SK-N-SH (cell line): Measurements from ENCODE around the gene DCST1. TPM values are rescaled to one million over a fixed set of nuclear protein-coding genes. Genes with fewer than 3 reads are reported as not detected.

Experiments
- CTCF ChIA-PET: fragments of 300-600, 350-600 bp; formaldehyde crosslinking; extraction: SDS; loops from one replicate; lab custom pipeline; 2021; lab: Yijun Ruan, JAX
- POLR2A ChIA-PET: fragments of 350-600 bp; sonication (Branson Sonifier 250); formaldehyde crosslinking; extraction: SDS; loops from one replicate; lab custom pipeline; 2020; ENCODE audit warnings: antibody characterized with exemption, inconsistent platforms; lab: Yijun Ruan, JAX
- DNase-seq: peaks from one replicate; pipeline ENCODE4 v3.0.0; 2012
- H2AFZ ChIP-seq: fragments of 200-600 bp; sonication (generic); 2 replicates; pipeline ENCODE4 v1.8.1; 2016; ENCODE audit warnings: antibody characterized with exemption, mild to moderate bottlenecking, low read depth
- H3F3A ChIP-seq: fragments of 200-600 bp; sonication (generic); replicated peaks from 2 replicates; pipeline ENCODE3; 2016; ENCODE audit warnings: antibody characterized with exemption, mild to moderate bottlenecking; ENCODE audit not compliant: insufficient read depth
- H3K27ac ChIP-seq, 2 experiments: fragments of 200-500 bp in 1 of 2; fragments of 200-600 bp in 1 of 2; sonication (Bioruptor generic) in 1 of 2; sonication (generic), shearing (Covaris generic) in 1 of 2; 2 replicates each; pipeline versions ENCODE4 v1.5.1 to v1.6.1; 2014 to 2016; ENCODE audit warnings: low read depth in 2 of 2, inconsistent platforms in 1 of 2, low read length in 1 of 2, mild to moderate bottlenecking in 1 of 2, mixed read lengths in 1 of 2
- H3K27me3 ChIP-seq: fragments of 200-600 bp; sonication (generic), shearing (Covaris generic); 2 replicates; pipeline ENCODE4 v1.6.1; 2016; ENCODE audit warnings: mixed run types; ENCODE audit not compliant: insufficient read depth
- H3K36me3 ChIP-seq, 2 experiments: fragments of 200-500 bp in 1 of 2; fragments of 200-600 bp in 1 of 2; sonication (Bioruptor generic) in 1 of 2; sonication (generic) in 1 of 2; replicated peaks in 1 of 2; 2 replicates each; pipeline versions ENCODE3 to v1.5.1; 2014 to 2016; ENCODE audit warnings: low read length in 1 of 2, mild to moderate bottlenecking in 1 of 2; ENCODE audit not compliant: insufficient read depth in 2 of 2, control insufficient read depth in 1 of 2
- H3K4me1 ChIP-seq, 2 experiments: fragments of 200-500 bp in 1 of 2; fragments of 200-600 bp in 1 of 2; sonication (Bioruptor generic) in 1 of 2; sonication (generic), shearing (Covaris generic) in 1 of 2; 2 replicates each; pipeline versions ENCODE4 v1.5.1 to v1.6.1; 2014 to 2016; ENCODE audit warnings: low read depth in 1 of 2, low read length in 1 of 2, mixed run types in 1 of 2; ENCODE audit not compliant: insufficient read depth in 2 of 2, control insufficient read depth in 1 of 2
- H3K4me2 ChIP-seq: fragments of 200-600 bp; sonication (generic), shearing (Covaris generic); 2 replicates; pipeline ENCODE4 v1.6.1; 2017; ENCODE audit warnings: mixed run types
- H3K4me3 ChIP-seq, 2 experiments: fragments of 200-500 bp in 1 of 2; fragments of 200-600 bp in 1 of 2; sonication (Bioruptor generic) in 1 of 2; sonication (generic), shearing (Covaris generic) in 1 of 2; 2 replicates each; pipeline versions ENCODE4 v1.5.1 to v1.8.1; 2014 to 2016; ENCODE audit warnings: low read depth in 2 of 2, inconsistent platforms in 1 of 2, low read length in 1 of 2, mild to moderate bottlenecking in 1 of 2, mixed read lengths in 1 of 2, moderate library complexity in 1 of 2
- H3K79me2 ChIP-seq: fragments of 200-600 bp; sonication (generic); 2 replicates; pipeline ENCODE4 v1.8.1; 2017; ENCODE audit warnings: mild to moderate bottlenecking; ENCODE audit not compliant: insufficient read depth
- H3K9ac ChIP-seq: fragments of 200-600 bp; sonication (generic); 2 replicates; pipeline ENCODE4 v1.6.1; 2017; ENCODE audit warnings: mixed run types
- H3K9me2 ChIP-seq: fragments of 200-600 bp; sonication (generic); 2 replicates; pipeline ENCODE4 v1.6.1; 2017; ENCODE audit warnings: mixed run types
- H3K9me3 ChIP-seq: fragments of 200-600 bp; sonication (generic); 2 replicates; pipeline ENCODE4 v1.6.1; 2017; ENCODE audit warnings: mixed run types, mild to moderate bottlenecking, moderate library complexity
- H4K20me1 ChIP-seq: fragments of 200-600 bp; sonication (generic); 2 replicates; pipeline ENCODE4 v1.6.1; 2017; ENCODE audit warnings: mild to moderate bottlenecking, mixed run types; ENCODE audit not compliant: insufficient read depth
- CTCF ChIP-seq: fragments of 200-600 bp; sonication (generic); IDR thresholded peaks from 2 replicates; pipeline ENCODE4 v1.6.1; 2017; ENCODE audit warnings: antibody characterized with exemption, mild to moderate bottlenecking, moderate library complexity
- EZH2phosphoT487 ChIP-seq: fragments of 200-600 bp; sonication (generic); IDR thresholded peaks from 2 replicates; pipeline ENCODE4 v1.6.1; 2017; ENCODE audit warnings: low read depth, mixed run types, mild to moderate bottlenecking, antibody characterized with exemption, moderate library complexity, borderline replicate concordance
- FOSL2 ChIP-seq: IDR thresholded peaks from 2 replicates; pipeline ENCODE4 v1.4.0; 2012; ENCODE audit warnings: low read depth, mild to moderate bottlenecking, moderate library complexity, borderline replicate concordance
- FOXM1 ChIP-seq: IDR thresholded peaks from 2 replicates; pipeline ENCODE4 v1.4.0; 2012; ENCODE audit warnings: low read depth, mild to moderate bottlenecking
- GATA2 ChIP-seq: sonication (generic); formaldehyde crosslinking; IDR thresholded peaks from 2 replicates; pipeline ENCODE4 v1.5.0; 2020; ENCODE audit warnings: mild to moderate bottlenecking, missing genetic modification reagents
- JUND ChIP-seq: IDR thresholded peaks from 2 replicates; pipeline ENCODE4 v1.4.0; 2012
- MAX ChIP-seq: IDR thresholded peaks from 2 replicates; pipeline ENCODE4 v1.4.0; 2012; ENCODE audit warnings: low read depth
- MEF2A ChIP-seq: IDR thresholded peaks from 2 replicates; pipeline ENCODE4 v1.4.0; 2012; ENCODE audit warnings: low read depth, borderline replicate concordance
- MXI1 ChIP-seq: IDR thresholded peaks from 2 replicates; pipeline ENCODE4 v1.6.1; 2012; ENCODE audit warnings: mild to moderate bottlenecking, low read depth, low read length, improper control_type of control experiment
- NFIC ChIP-seq: IDR thresholded peaks from 2 replicates; pipeline ENCODE4 v1.4.0; 2012; ENCODE audit warnings: borderline replicate concordance
- RAD21 ChIP-seq: IDR thresholded peaks from 2 replicates; pipeline ENCODE4 v1.6.1; 2012; ENCODE audit warnings: mild to moderate bottlenecking, low read length
- RFX5 ChIP-seq: IDR thresholded peaks from 2 replicates; pipeline ENCODE4 v1.6.1; 2012; ENCODE audit warnings: mild to moderate bottlenecking, improper control_type of control experiment, low read length
- SIN3A ChIP-seq: IDR thresholded peaks from 2 replicates; pipeline ENCODE4 v1.6.1; 2012; ENCODE audit warnings: low read depth, mild to moderate bottlenecking, low read length, moderate library complexity, borderline replicate concordance
- SMC3 ChIP-seq: IDR thresholded peaks from 2 replicates; pipeline ENCODE4 v1.6.1; 2012; ENCODE audit warnings: low read depth, low read length, improper control_type of control experiment
- TCF12 ChIP-seq: IDR thresholded peaks from 2 replicates; pipeline ENCODE4 v1.4.0; 2012
- TEAD4 ChIP-seq: IDR thresholded peaks from 2 replicates; pipeline ENCODE4 v1.4.0; 2012; ENCODE audit warnings: mild to moderate bottlenecking, borderline replicate concordance; ENCODE audit not compliant: insufficient read depth
- USF1 ChIP-seq: IDR thresholded peaks from 2 replicates; pipeline ENCODE4 v1.4.0; 2012; ENCODE audit warnings: low read depth, borderline replicate concordance
- USF2 ChIP-seq: fragments of 150-350 bp; IDR thresholded peaks from 2 replicates; pipeline ENCODE4 v1.6.1; 2017; ENCODE audit warnings: antibody characterized with exemption, low read length, low read depth, borderline replicate concordance
- YY1 ChIP-seq: IDR thresholded peaks from 2 replicates; pipeline ENCODE4 v1.4.0; 2012; ENCODE audit warnings: low read depth, mild to moderate bottlenecking
- WGBS: methylation state at CpG from one replicate; pipeline ENCODE4 v1.1.6; 2017; ENCODE audit warnings: low lambda C conversion rate; 5-methylcytosine and 5-hydroxymethylcytosine counted together
- polyA plus RNA-seq, 3 experiments: library from polyadenylated mRNA; depleted of rRNA; stranded (reverse); fragments of >200 nt; gene quantifications; 2 replicates each; pipeline ENCODE4 v1.2.3, GENCODE V29; 2012

DCST1 gene
- polyA plus RNA-seq, 1 of the 3 experiments (the other 2 are of a cell fraction) = not detected

GRCh38 chr1:155030899-155031298 lies 2.7 kb upstream of the DCST1 start:
- H2AFZ ChIP-seq = no peak overlapping the region
- H3K9ac ChIP-seq = no peak overlapping the region
- no peak overlapping the region for H3K4me3 ChIP-seq
- H3K27ac ChIP-seq = no peak overlapping the region
- 70% methylated on average over 7 of the region's 11 CpGs for WGBS
- ChIA-PET POLR2A (no interaction called here), CTCF (interaction anchor here (0.9 to 26.0 kb wide), 5 partner anchors 13 to 37 kb away, joined by 3 to 573 read pairs (median 12); partner anchors contain the start of genes EFNA3 and EFNA4)
- H3F3A ChIP-seq = no peaks in the 10 kb centered on the region
- H3K9me3 ChIP-seq = no peaks in the 10 kb centered on the region
- no peak overlapping the region for H3K4me2 ChIP-seq
- TF ChIP-seq YY1 (no peak), FOSL2 (no peak), MEF2A (no peak), EZH2phosphoT487 (no peak), MAX (no peak), TCF12 (no peak), NFIC (no peak), CTCF (no peak), RAD21 (no peak), USF1 (no peak), SMC3 (no peak), TEAD4 (no peak), GATA2 (CRISPR knock-in tag) (no peak)
- no peaks in the 10 kb centered on the region for H3K36me3 ChIP-seq
- no peaks in the 10 kb centered on the region for H3K79me2 ChIP-seq
- H3K27me3 ChIP-seq = no peaks in the 10 kb centered on the region
- DNase-seq = no peak
- H3K9me2 ChIP-seq = no peaks in the 10 kb centered on the region
- no peaks in the 10 kb centered on the region for H4K20me1 ChIP-seq
- H3K4me1 ChIP-seq = no peaks in the 10 kb centered on the region

- ChIA-PET CTCF (interaction anchor here (0.9 to 26.0 kb wide), 6 partner anchors 11 to 59 kb away, joined by 3 to 573 read pairs (median 10); partner anchors contain the start of genes EFNA3 and EFNA4), POLR2A (interaction anchor here (0.6 kb wide), 1 partner anchor 1229 kb away, joined by 3 read pairs; no protein-coding TSS in a partner anchor)
- no peaks in the 10 kb centered on the region for H4K20me1 ChIP-seq
- H3K4me2 ChIP-seq = no peak overlapping the region
- no peaks in the 10 kb centered on the region for H3K79me2 ChIP-seq
- no peak for DNase-seq
- no peaks in the 10 kb centered on the region for H3K36me3 ChIP-seq
- H3K4me1 ChIP-seq = no peaks in the 10 kb centered on the region
- no peak overlapping the region for H3K4me3 ChIP-seq
- H3K9me3 ChIP-seq = no peaks in the 10 kb centered on the region
- H3K9me2 ChIP-seq = no peaks in the 10 kb centered on the region
- no peaks in the 10 kb centered on the region for H3K27me3 ChIP-seq
- TF ChIP-seq TCF12 (no peak), TEAD4 (no peak), MEF2A (no peak), USF2 (no peak), SMC3 (no peak), JUND (no peak), RAD21 (no peak), MXI1 (no peak), USF1 (no peak), RFX5 (no peak), FOXM1 (no peak), NFIC (no peak), SIN3A (no peak)
- H3K9ac ChIP-seq = no peak overlapping the region
- no peak overlapping the region for H3K27ac ChIP-seq
- no peak overlapping the region for H2AFZ ChIP-seq
- no peaks in the 10 kb centered on the region for H3F3A ChIP-seq
- WGBS = 70% methylated on average over 8 of the region's 12 CpGs
These were observed 738 bp upstream of the DCST1 start for GRCh38 chr1:155032886-155033285.
